ENCODE data around the gene GON4L.
"Not testable (repeated sequence)": the region's sequence is repeated elsewhere in the genome, so short reads cannot be mapped to it uniquely, and the experiment has no call there.

The GON4L gene

GRCh38 chr1:155833665-155834295 lies 23.2 kb downstream of the GON4L start:
- no peak for DNase-seq
- intact Hi-C loops (cut with DNase I): no loop called here

- DNase-seq: no peak
- intact Hi-C loops (cut with DNase I): no loop called here
Observed at GRCh38 chr1:155831279-155831976, 25.6 kb downstream of the GON4L start.

- DNase-seq: no peak
- intact Hi-C loops (cut with DNase I): no loop called here
Observed at GRCh38 chr1:155827450-155827849, 29.6 kb downstream of the GON4L start.

- no peak for DNase-seq
- intact Hi-C loops (cut with DNase I): no loop called here
Observed at GRCh38 chr1:155816351-155816750, 40.7 kb downstream of the GON4L start.

DNA sequence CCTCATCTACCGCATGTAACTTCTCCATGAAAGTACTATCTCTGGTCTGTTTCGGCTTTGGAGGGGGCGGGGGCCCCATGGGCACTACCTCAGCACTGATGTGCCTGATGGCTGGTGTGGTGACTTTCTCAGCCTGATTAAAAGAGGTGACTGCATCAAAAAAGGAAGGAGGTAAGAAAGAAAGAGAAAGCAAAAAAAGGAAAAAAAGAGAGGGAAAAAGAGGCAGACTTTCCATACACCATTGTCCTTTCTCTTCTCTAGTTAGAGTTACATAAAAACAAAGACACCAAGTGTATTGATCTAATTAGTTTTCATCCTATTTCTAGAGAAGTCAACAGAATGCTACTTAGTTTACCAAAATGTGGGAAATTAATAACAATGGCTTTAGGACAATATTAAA lies 43.3 kb downstream of the GON4L start:
- intact Hi-C loops (cut with DNase I): no loop called here
- no peak for DNase-seq

DNA sequence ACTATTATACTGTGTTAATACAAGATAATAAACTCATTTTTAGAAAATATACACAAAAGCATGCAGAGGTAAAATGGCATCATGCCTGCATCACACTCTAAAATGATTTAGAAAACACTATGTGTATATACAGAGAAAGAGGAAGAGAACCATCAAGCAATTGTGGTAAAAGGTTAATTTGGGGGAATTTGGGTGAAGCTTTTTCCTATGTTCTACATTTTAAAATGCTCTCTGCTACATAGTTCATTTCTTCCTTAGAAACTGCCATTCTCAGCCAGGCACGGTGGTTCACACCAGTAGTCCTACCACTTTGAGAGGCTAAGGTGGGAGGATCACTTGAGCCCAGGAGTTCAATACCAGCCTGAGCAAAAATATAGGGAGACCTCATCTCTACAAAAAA lies 44.1 kb downstream of the GON4L start:
- intact Hi-C loops (cut with DNase I): no loop called here
- DNase-seq: no peak

DNA sequence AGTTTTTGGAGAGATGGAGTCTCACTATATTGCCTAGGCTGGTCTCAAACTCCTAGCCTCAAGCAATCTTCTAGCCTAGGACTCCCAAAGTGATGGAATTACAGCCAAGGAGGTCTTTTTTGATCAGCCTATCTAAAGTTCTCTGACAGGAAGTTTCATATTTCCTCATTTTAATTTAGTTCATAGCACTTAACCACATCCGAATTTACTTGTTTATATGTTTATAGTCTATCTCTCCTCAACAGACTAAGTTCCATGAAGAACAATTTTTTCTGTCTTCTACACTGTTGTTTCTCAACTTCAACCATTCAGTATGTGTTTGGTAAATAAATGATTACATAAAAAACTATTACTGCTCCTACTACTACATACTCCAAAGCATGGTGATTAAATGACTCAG lies 47.9 kb downstream of the GON4L start:
- no peak for DNase-seq
- intact Hi-C loops (cut with DNase I): no loop called here

DNA sequence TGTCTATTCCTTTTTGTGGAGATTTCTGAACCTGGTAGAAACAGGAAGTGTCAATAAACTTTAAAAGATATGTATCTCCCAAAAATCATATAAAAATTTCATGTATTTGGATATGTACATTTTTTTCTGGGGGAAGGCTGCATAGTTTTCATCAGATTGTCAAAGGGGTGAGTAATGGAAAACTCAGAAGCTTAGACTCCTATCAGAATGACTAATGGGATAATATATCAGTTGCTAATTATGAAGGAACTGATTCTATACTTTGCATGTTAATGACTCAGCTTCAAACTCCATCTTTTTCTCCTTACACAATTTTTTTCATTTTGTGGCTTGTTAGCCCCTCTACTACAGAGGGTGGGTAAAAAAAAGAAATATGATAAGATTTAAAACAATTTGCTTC lies 55.9 kb downstream of the GON4L start:
- intact Hi-C loops (cut with DNase I): no loop called here
- no peak for DNase-seq

DNA sequence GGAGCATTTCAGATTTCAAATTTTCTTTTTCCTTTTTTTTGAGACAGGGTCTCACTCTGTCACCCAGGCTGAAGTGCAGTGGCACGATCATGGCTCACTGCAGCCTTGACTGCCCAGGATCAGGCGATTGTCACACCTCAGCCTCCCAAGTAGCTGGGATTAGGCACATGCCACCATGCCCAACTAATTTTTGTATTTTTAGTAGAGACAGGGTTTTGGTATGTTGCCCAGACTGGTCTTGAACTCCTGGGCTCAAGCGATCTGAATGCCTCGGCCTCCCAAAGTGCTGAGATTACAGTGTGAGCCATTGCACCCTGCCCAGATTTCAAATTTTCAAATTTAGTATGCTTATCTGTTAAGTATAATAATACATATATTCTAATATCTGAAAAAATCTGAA lies 61.4 kb downstream of the GON4L start:
- intact Hi-C loops (cut with DNase I); DNase-seq: not testable (repeated sequence)

DNA sequence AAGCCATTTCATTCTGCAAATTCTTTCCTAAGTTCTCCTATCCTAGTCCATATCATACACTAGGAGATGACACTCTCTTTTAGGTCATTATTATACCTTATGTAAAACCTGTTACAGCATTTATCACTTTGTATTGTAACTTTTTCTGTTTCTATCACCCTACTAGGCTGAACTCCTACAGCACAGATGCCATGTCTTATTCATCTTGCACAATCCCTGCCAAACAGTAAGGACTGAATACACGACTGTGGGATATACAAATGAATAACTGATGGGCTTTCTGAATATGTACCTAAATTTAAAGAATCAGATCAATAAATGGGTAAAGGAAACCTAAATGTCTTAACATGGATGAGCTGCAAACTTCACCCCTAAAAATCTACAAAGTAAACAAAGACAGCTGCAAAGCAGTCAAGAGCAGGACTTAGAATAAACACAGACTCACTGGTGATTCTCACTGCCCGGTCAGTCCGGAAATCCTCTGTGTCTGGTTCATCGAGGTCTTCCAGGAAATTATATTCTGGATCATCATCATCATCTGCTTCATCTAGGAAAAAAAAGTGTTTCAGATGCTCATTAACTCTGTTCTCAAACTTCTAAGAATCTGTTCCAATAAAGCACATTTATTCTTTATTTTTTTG lies 62.3 kb downstream of the GON4L start:
- intact Hi-C loops (cut with DNase I): no loop called here
- no peak for DNase-seq

DNA sequence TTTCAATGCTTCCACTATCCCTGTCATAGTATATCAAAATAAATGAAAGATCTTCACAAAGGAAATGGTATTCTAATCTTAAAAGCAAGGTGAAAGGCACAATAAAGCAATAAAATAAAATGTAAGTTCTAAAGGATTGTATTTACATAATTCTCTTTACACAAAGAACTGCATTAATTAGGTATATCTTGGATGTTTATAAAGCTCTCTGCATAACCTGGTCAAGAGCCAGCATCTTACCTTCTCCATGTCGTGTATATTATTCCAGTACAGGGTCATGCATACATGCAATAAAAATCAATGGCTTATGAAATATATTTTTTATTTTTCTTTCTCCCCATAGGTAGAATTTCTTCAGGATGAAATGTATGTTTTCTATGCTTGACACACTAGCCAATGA lies 63.8 kb downstream of the GON4L start:
- DNase-seq: no peak
- intact Hi-C loops (cut with DNase I): no loop called here

- intact Hi-C loops (cut with DNase I): no loop called here
- no peak for DNase-seq
Observed at GRCh38 chr1:155777582-155777981, 79.4 kb downstream of the GON4L start.

GRCh38 chr1:155776414-155776813 lies 80.6 kb downstream of the GON4L start:
- intact Hi-C loops (cut with DNase I): no loop called here
- no peak for DNase-seq

DNA sequence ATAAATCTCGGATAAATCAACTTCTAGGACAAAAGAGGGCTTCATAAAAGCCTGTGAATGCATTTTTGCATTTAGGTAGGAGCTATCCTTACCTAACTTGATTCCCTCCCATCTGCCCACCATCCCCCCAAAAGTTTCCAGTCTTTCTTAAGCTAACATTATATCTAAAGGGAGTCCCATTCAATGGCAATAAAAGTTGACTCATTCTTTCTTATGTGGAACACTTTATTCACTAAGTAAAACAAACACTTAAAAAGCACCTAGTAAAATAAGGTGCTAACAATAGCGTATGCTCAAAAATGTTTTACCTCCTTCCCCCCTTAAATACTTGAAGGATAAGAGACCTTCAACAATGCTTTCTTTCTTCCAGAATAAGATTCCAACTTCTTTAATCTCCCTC lies 83.8 kb downstream of the GON4L start:
- no peak for DNase-seq
- intact Hi-C loops (cut with DNase I): no loop called here

DNA sequence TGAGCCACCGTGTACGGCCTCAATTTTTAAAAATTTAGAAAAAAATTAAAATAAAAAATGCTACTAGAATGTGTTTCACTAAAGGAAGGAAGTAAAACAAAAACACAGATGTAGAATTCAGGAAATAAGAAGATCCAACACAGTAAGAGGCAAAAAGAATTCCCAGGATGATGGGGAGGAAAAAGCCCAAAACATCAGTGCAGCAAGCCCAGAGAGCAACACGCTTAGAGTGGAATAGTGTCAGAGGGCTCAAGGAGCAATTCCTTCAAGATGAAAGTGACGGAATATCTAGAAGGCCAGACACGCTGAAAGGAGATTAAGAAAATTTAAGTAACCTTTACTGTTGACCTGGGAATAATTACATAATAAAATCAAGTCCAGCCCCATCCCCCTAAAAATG lies 87.8 kb downstream of the GON4L start:
- intact Hi-C loops (cut with DNase I): no loop called here
- DNase-seq: no peak

GRCh38 chr1:155767399-155767989 lies 89.5 kb downstream of the GON4L start:
- intact Hi-C loops (cut with DNase I); DNase-seq: not testable (repeated sequence)

- DNase-seq: peak in 1 of 10 donors; percentile 22
- intact Hi-C loops (cut with DNase I): not testable (repeated sequence)
Observed at GRCh38 chr1:155763989-155764388, 93.0 kb downstream of the GON4L start.

- peak in 5 of 10 donors; percentile 9 to 23 (median 18) for DNase-seq
- intact Hi-C loops (cut with DNase I): not testable (repeated sequence)
Observed at GRCh38 chr1:155763090-155763815, 93.8 kb downstream of the GON4L start.

DNA sequence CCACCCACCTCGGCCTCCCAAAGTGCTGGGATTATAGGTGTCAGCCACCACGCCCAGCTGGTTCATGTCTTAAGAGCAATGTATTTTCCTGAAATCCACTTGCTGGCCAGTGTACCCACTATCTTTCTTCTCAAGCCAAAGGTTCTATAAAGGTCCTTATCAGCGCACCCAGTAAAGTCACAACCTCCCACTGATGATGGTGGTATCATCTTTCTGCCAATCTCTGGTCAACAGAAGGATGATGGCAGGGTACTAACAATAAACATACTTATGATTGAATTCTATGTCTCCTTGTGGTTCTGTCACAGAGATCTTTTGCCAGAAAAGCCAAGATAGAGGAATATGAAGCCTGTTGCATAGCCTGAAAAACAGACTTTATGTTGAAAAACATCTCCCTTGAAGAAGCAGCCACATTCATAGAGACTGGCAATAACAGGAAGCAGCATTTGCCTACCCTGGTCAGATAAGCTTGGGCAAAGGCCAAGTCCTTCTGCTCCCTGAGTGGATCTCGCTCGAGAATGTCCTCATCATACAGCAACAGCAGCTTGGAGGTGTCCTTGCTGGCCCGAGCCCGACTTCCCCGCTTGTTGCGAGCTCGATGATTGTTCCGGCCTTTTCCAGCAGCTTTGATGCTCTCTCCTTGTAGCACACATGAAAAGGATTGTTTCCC lies 95.1 kb downstream of the GON4L start:
- DNase-seq: no peak
- intact Hi-C loops (cut with DNase I): no loop called here

DNA sequence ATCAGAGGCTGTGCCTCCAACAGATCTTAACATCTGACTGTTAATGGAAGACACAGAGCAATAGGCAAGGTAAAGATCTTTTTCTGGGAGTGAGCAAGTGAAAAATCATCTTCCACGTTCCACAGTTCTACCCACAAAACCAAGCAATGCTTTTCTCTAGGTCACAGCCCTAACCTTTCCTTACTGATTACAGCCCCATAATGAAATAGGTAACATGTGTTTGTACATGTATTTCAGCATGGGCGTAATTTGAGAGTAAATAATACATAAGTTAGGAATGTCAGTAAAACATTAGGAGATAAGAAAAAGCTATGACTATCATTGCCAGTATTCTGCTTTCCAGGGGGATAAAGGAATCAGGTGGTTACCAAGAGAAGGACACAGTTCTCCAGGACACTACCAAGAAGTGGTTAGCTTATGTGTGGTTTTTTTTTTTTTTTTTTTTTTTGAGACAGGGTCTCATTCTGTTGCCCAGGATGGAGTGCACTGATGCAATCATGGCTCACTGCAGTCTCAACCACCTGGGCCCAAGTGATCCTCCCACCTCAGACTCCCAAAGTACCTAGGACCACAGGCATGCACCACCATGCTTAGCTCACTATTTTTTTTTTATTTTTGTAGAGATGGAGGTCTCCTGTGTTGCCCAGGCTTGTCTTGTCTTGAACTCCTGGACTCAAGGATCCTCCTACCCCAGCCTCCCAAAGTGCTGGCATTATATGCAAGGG lies 96.1 kb downstream of the GON4L start:
- DNase-seq: no peak
- intact Hi-C loops (cut with DNase I): no loop called here

All from posterior cingulate gyrus (tissue), 11 donors.